Smooth muscle cell (in vitro differentiated cells): ENCODE measurements around the gene DNAH14. TPM values are rescaled to one million over a fixed set of nuclear protein-coding genes. Genes with fewer than 3 reads are reported as not detected.
"Not testable (repeated sequence)": the region's sequence is repeated elsewhere in the genome, so short reads cannot be mapped to it uniquely, and the experiment has no call there.

Source experiments
- DNase-seq: peaks from one replicate; lab custom pipeline; 2025; ENCODE audit not compliant: unreplicated experiment; lab: John Stamatoyannopoulos, UW
- H2AFZ ChIP-seq: fragments of 200-600 bp; sonication (generic); 2 replicates; pipeline ENCODE4 v1.6.0; 2016; ENCODE audit warnings: antibody characterized with exemption, low read depth, mild to moderate bottlenecking
- H3F3A ChIP-seq: fragments of 200-600 bp; sonication (generic); 2 replicates; pipeline ENCODE4 v1.6.0; 2017; ENCODE audit warnings: antibody characterized with exemption, low read depth
- H3K27ac ChIP-seq: fragments of 200-600 bp; sonication (generic); 2 replicates; pipeline ENCODE4 v1.5.1; 2016; ENCODE audit warnings: low read depth, mild to moderate bottlenecking
- H3K27me3 ChIP-seq: fragments of 200-600 bp; sonication (generic); 2 replicates; pipeline ENCODE4 v1.6.1; 2016; ENCODE audit warnings: low read depth, mild to moderate bottlenecking
- H3K36me3 ChIP-seq: fragments of 200-600 bp; sonication (generic); 2 replicates; pipeline ENCODE4 v1.5.1; 2016; ENCODE audit warnings: low read depth
- H3K4me1 ChIP-seq: fragments of 200-600 bp; sonication (generic); 2 replicates; pipeline ENCODE4 v1.5.1; 2016; ENCODE audit warnings: low read depth
- H3K4me2 ChIP-seq: fragments of 200-600 bp; sonication (generic); 2 replicates; pipeline ENCODE4 v1.6.0; 2016; ENCODE audit warnings: mild to moderate bottlenecking
- H3K4me3 ChIP-seq: fragments of 200-600 bp; sonication (generic); 2 replicates; pipeline ENCODE4 v1.5.1; 2016; ENCODE audit warnings: mild to moderate bottlenecking
- H3K79me2 ChIP-seq: fragments of 200-600 bp; sonication (generic); 2 replicates; pipeline ENCODE4 v1.6.0; 2016; ENCODE audit warnings: low read depth, mild to moderate bottlenecking
- H3K9ac ChIP-seq: fragments of 200-600 bp; sonication (generic); 2 replicates; pipeline ENCODE4 v1.6.0; 2016; ENCODE audit warnings: low read depth
- H3K9me3 ChIP-seq: fragments of 200-600 bp; sonication (generic); replicated peaks from 2 replicates; pipeline ENCODE4 v1.5.1; 2016; ENCODE audit warnings: low read depth
- H4K20me1 ChIP-seq: fragments of 200-600 bp; sonication (generic); 2 replicates; pipeline ENCODE4 v1.6.0; 2016; ENCODE audit warnings: low read depth
- WGBS: methylation state at CpG from one replicate; pipeline ENCODE4 v1.1.7; 2016; ENCODE audit warnings: low lambda C conversion rate; 5-methylcytosine and 5-hydroxymethylcytosine counted together
- polyA plus RNA-seq: library from polyadenylated mRNA; unstranded; fragments of >200 nt; fragmentation: Nextera tagmentation; extraction: Ambion mirVana; gene quantifications from 2 replicates; pipeline ENCODE4 v1.2.1, GENCODE V29; 2016
- total RNA-seq: library from RNA; depleted of rRNA; stranded (reverse); fragments of >200 nt; gene quantifications from 2 replicates; pipeline ENCODE4 v1.2.3, GENCODE V29; 2014
- TF ChIP-seq, protein P1 (sequence below): fragments of 200-600 bp; sonication (generic); IDR thresholded peaks from 2 replicates; pipeline ENCODE4 v1.5.1; 2017; ENCODE audit warnings: borderline replicate concordance, mild to moderate bottlenecking, antibody characterized with exemption; ENCODE audit not compliant: insufficient read depth, poor library complexity, severe bottlenecking

DNAH14 gene
- total and polyA plus RNA-seq, 2 experiments from 2014 or later = 9.4 to 44.0 TPM

DNA sequence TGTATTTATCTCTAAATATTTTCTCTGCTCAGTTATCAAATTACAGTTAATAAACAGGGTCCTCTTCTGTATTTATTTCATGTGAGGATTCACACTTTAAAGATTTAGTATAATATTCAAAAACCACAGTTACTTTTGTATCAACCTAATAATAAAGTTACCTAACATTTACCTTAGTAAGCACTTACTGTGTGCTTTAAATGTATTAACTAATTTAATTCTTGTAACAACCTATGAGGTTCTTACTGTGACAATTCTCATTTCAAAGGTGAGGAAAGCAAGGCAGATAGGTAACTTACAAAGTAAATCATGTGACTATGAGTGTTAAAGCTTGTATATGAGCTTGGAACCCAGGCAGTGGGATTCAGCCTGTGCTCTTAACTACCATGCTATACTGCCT lies 30.2 kb downstream of the DNAH14 start:
- Histone ChIP-seq H4K20me1 (no peaks in the 10 kb centered on the region), H3K27me3 (no peaks in the 10 kb centered on the region), H3F3A (no peaks in the 10 kb centered on the region), H3K27ac (no peak overlapping the region), H3K9me3 (no peaks in the 10 kb centered on the region), H3K4me3 (no peak overlapping the region), H3K4me1 (no peaks in the 10 kb centered on the region), H3K9ac (no peak overlapping the region), H3K79me2 (no peaks in the 10 kb centered on the region), H3K4me2 (no peak overlapping the region), H3K36me3 (no peaks in the 10 kb centered on the region), H2AFZ (no peak overlapping the region)
- DNase-seq = no peak
- TF ChIP-seq, protein P1, sequence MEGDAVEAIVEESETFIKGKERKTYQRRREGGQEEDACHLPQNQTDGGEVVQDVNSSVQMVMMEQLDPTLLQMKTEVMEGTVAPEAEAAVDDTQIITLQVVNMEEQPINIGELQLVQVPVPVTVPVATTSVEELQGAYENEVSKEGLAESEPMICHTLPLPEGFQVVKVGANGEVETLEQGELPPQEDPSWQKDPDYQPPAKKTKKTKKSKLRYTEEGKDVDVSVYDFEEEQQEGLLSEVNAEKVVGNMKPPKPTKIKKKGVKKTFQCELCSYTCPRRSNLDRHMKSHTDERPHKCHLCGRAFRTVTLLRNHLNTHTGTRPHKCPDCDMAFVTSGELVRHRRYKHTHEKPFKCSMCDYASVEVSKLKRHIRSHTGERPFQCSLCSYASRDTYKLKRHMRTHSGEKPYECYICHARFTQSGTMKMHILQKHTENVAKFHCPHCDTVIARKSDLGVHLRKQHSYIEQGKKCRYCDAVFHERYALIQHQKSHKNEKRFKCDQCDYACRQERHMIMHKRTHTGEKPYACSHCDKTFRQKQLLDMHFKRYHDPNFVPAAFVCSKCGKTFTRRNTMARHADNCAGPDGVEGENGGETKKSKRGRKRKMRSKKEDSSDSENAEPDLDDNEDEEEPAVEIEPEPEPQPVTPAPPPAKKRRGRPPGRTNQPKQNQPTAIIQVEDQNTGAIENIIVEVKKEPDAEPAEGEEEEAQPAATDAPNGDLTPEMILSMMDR = no peak

DNA sequence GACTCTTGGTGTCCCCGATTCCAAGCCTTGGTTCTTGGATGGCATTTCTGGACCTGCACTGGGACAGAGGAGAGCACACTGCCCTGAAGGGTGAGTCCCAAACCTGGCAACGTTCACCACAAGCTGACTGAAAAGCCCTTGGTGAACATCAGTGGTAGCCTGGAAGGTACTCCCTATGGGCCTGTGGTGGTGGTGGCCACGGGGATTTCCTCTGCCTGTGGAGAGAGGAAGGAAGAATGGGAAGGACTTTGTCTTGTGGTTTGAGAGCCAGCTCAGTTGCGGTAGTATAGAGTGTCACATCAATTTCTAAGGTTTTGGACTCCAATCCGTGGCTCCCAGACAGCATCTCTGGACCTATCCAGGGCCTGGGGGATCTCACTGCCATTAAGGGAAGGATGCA lies 50.7 kb downstream of the DNAH14 start:
- DNase-seq = no peak
- Histone ChIP-seq H3K36me3 (no peaks in the 10 kb centered on the region), H3K79me2 (no peaks in the 10 kb centered on the region), H4K20me1 (no peaks in the 10 kb centered on the region), H3K4me3 (no peak overlapping the region), H3K9ac (no peak overlapping the region), H3K27ac (no peak overlapping the region), H2AFZ (no peak overlapping the region), H3F3A (no peaks in the 10 kb centered on the region), H3K4me1 (no peaks in the 10 kb centered on the region), H3K9me3 (no peaks in the 10 kb centered on the region), H3K27me3 (no peaks in the 10 kb centered on the region), H3K4me2 (no peak overlapping the region)
- WGBS = 92% methylated on average over 5 of the region's 5 CpGs
- TF ChIP-seq, protein P1 = no peak

DNA sequence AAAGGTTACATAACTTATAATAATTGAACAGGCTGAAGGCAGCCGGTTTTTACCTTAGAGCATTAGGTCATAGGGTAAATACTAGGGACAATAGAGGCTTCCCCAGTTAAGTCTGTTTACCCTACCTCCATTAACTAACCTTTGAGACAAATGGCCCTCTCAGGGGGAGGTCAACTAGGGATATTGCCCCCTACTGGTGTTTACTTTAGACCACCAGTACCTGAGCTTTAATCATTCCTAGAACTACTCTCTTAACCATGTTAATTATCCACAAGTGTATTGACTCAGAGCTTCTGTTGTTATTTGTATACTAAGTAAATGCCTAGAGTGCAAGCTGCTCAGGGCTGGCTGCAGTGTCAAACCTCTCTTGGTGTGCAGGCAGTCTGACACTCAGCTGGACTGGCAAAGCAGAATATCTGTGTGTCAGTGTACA lies 52.5 kb downstream of the DNAH14 start:
- not testable (repeated sequence) for H3K79me2 ChIP-seq, H3K27me3 ChIP-seq, H3K4me2 ChIP-seq, H3K9ac ChIP-seq, H4K20me1 ChIP-seq, DNase-seq, H2AFZ ChIP-seq, H3K4me1 ChIP-seq, H3F3A ChIP-seq, H3K9me3 ChIP-seq, H3K4me3 ChIP-seq, H3K27ac ChIP-seq, H3K36me3 ChIP-seq
- 54% methylated on average over 1 of the region's 1 CpG for WGBS

DNA sequence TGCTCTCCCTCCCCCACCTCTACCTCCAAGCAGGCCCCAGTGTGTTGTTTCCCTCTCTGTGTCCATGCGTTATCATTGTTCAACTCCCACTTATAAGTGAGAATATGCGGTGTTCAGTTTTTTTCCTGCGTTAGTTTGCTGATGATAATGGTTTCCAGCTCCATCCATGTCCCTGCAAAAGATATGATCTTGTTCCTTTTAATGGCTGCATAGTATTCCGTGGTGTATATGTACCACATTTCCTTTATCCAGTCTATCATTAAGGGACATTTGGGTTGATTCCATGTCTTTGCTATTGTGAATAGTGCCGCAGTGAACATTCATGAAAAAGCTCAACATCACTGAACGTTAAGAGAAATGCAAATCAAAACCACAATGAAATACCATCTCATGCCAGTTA lies 58.6 kb downstream of the DNAH14 start:
- 96% methylated on average over 6 of the region's 6 CpGs for WGBS
- H3K4me2 ChIP-seq = no peak overlapping the region
- no peaks in the 10 kb centered on the region for H3F3A ChIP-seq
- no peaks in the 10 kb centered on the region for H3K9me3 ChIP-seq
- H3K4me3 ChIP-seq = no peak overlapping the region
- no peak for DNase-seq
- H3K27me3 ChIP-seq = no peaks in the 10 kb centered on the region
- TF ChIP-seq, protein P1 = no peak
- no peak overlapping the region for H2AFZ ChIP-seq
- no peaks in the 10 kb centered on the region for H3K79me2 ChIP-seq
- no peaks in the 10 kb centered on the region for H4K20me1 ChIP-seq
- H3K4me1 ChIP-seq = no peaks in the 10 kb centered on the region
- no peaks in the 10 kb centered on the region for H3K36me3 ChIP-seq
- H3K9ac ChIP-seq = no peak overlapping the region
- no peak overlapping the region for H3K27ac ChIP-seq
